HG03196 (cell line): ENCODE data around the gene KIF5C.

ENCODE experiments used
- ATAC-seq: cut with Tn5 transposase; IDR thresholded peaks from one replicate; pipeline ENCODE4 v1.9.1; 2021; ENCODE audit not compliant: unreplicated experiment

The KIF5C gene

GRCh38 chr2:149038442-149039212 lies 163.6 kb downstream of the KIF5C start, which contains the start of gene LYPD6B:
TSS of gene LYPD6B (plus strand) at chr2:149038699. CDS start at chr2:149130949, 92,250 bp downstream.
- peak; percentile 57 for ATAC-seq

DNA sequence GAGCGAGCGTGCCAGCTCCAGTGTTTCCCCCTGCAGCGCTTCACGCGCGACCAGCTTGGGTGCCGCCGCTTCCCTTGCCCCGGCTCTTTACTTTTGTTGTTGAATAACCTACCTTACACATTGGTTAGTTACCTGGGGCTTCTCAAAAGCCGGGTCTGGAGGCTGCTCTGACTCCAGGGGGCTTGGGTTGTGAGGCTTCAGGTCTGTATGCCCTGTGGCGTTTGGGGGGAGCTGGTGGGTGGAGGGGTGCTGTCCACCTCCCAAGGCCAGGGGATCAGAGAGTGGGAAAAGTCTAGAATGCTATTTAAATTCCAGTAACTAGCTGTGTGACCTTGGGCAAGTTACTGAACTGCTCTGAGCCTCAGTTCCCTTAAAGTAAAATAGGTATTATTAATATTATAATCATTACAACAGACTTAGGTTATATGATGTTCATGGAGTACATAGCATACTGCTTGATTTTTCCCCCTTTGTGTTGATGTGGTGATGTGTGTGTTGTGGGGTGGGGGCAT lies 164.2 kb downstream of the KIF5C start:
- ATAC-seq: no peak

DNA sequence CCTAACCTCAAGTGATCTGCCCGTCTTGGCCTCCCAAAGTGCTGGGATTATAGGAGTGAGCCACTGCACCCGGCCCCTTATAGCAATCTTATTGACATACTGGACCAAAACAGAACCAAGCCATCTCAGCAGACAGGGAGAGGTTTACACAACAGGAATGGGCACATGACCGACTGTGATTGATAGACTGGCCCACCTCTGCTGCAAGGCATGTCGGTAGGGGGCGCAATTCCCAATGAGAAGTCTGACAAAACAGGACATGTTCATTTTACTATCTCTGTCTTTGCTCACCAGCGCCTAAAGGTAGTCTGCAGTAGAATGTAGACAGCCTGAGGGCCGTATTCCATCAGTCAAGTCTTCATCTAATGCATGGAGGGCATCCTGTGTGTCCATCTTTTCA lies 165.4 kb downstream of the KIF5C start:
- ATAC-seq: no peak

DNA sequence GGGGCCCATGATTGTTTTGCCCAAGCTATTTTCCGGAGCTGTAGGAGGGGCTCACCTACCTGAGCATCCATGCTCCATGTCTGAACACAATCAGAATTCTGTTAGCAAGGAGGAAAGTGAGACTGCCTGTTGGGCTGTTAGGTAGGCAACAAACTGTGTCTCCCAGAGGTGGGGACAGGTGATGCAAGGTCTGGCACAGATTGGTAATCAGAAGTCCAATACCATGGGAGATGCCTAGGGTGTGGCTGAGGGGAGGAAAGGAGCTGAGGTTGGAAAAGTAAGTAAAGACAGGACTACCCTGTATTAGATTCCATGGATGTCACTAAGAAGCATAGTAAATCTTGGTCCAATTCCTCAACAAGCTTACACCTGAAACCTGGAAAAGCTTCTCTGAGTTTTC lies 166.5 kb downstream of the KIF5C start:
- no peak for ATAC-seq

DNA sequence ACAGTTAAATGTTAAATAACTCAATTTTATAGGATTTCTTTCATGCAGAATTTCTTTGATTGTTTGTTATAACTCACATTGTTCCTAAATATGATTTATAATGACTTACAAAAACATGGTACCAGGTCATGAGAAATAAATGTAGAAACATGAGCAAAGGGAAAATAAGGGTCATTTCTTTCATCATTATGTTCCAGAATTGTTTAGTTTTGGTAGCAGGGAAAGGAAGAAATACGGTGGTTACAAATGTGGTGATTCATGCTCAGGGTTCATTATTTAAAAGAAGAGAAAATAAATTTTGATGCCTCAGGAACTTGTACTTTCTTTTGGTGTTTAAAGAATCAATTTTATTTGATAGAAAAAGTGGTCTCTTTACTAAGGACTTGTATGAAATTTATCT lies 167.9 kb downstream of the KIF5C start:
- ATAC-seq: no peak

- ATAC-seq: no peak
Observed at GRCh38 chr2:149044500-149044899, 169.5 kb downstream of the KIF5C start.

DNA sequence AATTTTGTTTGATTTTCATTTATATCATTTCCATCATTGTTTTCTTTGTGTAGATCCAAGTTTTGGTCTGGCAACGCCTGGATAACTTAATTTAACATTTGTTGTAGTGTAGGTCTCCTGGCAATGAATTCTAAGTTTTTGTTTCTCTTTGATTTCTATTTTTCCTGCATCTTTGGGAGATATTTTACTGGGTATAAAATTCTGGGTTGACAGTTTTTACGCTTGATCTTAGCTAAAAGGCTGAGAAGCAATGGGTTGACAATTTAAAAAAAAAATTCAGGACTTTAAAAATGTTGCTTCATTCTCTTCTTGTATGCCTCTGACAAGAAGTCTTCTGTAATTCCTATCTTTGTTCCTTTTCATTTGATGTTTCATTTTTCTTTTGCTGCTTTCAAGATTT lies 172.1 kb downstream of the KIF5C start:
- no peak for ATAC-seq

DNA sequence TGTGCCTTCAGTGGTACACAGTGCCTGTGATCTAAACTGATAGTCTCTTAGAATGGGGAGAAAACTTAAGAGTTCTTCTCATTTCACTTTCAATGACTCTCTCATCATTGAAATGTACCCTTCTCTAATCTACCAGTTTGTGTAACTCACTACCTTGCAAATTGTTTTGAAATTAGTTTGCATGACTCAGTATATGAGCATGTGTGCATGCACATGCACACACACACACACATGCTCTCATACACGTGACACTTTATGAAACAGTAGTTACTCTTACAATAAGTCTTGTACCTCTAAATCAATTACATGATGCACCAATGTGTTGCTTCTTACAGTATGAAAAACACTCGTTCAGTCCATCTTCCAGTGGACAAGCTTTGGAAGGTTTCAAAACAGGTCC lies 174.1 kb downstream of the KIF5C start:
- ATAC-seq: no peak

- ATAC-seq: peak; percentile 81
Observed at GRCh38 chr2:149050188-149050587, 175.2 kb downstream of the KIF5C start.

DNA sequence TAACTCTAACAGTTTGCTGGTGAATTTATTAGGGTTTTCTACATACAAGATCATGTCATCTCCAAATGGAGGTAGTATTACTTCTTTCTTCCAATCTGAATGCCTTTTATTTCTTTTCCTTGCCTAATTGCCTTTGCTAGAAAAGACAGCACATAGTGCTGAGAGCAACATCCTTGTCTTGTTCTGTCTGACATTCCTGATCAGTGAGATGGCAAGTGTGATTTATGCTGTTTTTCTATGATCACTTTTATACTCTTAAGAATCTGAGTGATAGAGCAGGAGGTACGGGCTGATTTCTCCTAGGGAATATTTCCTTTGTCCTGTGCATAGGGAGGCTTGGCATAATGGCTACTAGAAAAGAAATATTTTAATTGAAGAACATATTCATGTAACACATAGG lies 180.7 kb downstream of the KIF5C start:
- no peak for ATAC-seq

- no peak for ATAC-seq
Observed at GRCh38 chr2:149056541-149057255, 181.7 kb downstream of the KIF5C start.

DNA sequence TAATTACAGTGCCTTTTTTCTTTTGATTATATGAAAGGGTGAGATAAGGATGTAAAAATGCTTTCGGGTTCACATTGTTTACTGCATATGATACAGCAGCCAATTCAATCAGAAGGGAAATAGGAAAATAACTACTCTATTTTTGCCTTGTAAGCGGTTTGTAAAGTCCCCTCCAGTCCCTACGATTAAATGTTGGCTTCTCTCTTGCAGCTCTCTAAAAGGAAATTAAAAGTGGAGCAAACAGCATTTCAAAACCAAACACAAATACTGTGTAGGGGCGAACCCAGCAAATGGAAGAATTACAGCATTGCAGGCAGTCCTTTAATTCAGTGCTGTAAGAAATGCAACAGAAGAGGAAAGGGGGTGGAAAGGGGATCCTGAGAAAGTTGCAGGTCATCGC lies 182.4 kb downstream of the KIF5C start:
- no peak for ATAC-seq

GRCh38 chr2:149058936-149059335 lies 183.9 kb downstream of the KIF5C start:
- no peak for ATAC-seq

GRCh38 chr2:149059822-149060221 lies 184.8 kb downstream of the KIF5C start:
- no peak for ATAC-seq

- no peak for ATAC-seq
Observed at GRCh38 chr2:149061133-149061745, 186.2 kb downstream of the KIF5C start.

GRCh38 chr2:149062531-149062930 lies 187.5 kb downstream of the KIF5C start:
- ATAC-seq: no peak

GRCh38 chr2:149063177-149063576 lies 188.2 kb downstream of the KIF5C start:
- no peak for ATAC-seq

- no peak for ATAC-seq
Observed at GRCh38 chr2:149064365-149064841, 189.4 kb downstream of the KIF5C start.

GRCh38 chr2:149064856-149065630 lies 190.0 kb downstream of the KIF5C start:
- no peak for ATAC-seq

- ATAC-seq: no peak
Observed at GRCh38 chr2:149068225-149068995, 193.4 kb downstream of the KIF5C start.
